Peyer's patch (tissue), 4 donors: Measurements from ENCODE around the gene CNTRL. TPM values are rescaled to one million over a fixed set of nuclear protein-coding genes. Genes with fewer than 3 reads are reported as not detected.

ENCODE experiments used
- DNase-seq, 3 donors: peaks; one replicate each; pipeline ENCODE4 v3.0.0-alpha.2; 2017 to 2019
- H3K27ac ChIP-seq, 4 donors: fragments of 200-600 bp; sonication (generic); one replicate each; pipeline ENCODE4 v1.5.1; 2016 to 2019
- H3K27me3 ChIP-seq, 2 donors: fragments of 200-600 bp; sonication (generic); one replicate each; pipeline ENCODE4 v1.5.1; 2019
- H3K36me3 ChIP-seq, 3 donors: fragments of 200-600 bp; sonication (generic); one replicate each; pipeline ENCODE4 v1.5.1; 2016 to 2019
- H3K4me1 ChIP-seq, 4 donors: fragments of 200-600 bp; sonication (generic); one replicate each; pipeline ENCODE4 v1.5.1; 2016 to 2019
- H3K4me3 ChIP-seq, 4 donors: fragments of 200-600 bp; sonication (generic); 1 replicate in 3 of 4; 2 replicates in 1 of 4; pipeline ENCODE4 v1.5.1; 2016 to 2019; ENCODE audit warnings: mild to moderate bottlenecking in 1 of 4
- H3K9me3 ChIP-seq, 4 donors: fragments of 200-600 bp; sonication (generic); one replicate each; pipeline ENCODE4 v1.5.1; 2016 to 2019; ENCODE audit warnings: mild to moderate bottlenecking in 1 of 4
- CTCF ChIP-seq, 6 experiments: fragments of 450-650 bp in 4 of 6; fragments of 200-600 bp in 2 of 6; sonication (generic) in 1 of 6; IDR thresholded peaks; one replicate each; pipeline ENCODE4 v1.5.1; 2017 to 2019; ENCODE audit warnings: antibody characterized with exemption in 6 of 6, mild to moderate bottlenecking in 3 of 6, moderate library complexity in 1 of 6
- POLR2A ChIP-seq, 2 donors: fragments of 450-650 bp; IDR thresholded peaks; one replicate each; pipeline ENCODE4 v1.5.1; 2017; ENCODE audit warnings: antibody characterized with exemption in 2 of 2, mild to moderate bottlenecking in 2 of 2, moderate library complexity in 2 of 2
- total RNA-seq, 4 donors: library from RNA; depleted of rRNA; stranded (reverse); fragments of >200 nt; gene quantifications; one replicate each; pipeline ENCODE4 v1.1.0, GENCODE V29; 2016

Gene CNTRL
- total RNA-seq, 4 donors from 2014 or later: 5.1 to 113 (median 13.7) TPM

- no peak overlapping the region for H3K4me3 ChIP-seq
- TF ChIP-seq CTCF (IDR thresholded peaks at IDR 0.05) (no peak), POLR2A (IDR thresholded peaks at IDR 0.05) (no peak)
- DNase-seq: peak in 1 of 3 donors; percentile 51
- no peak overlapping the region for H3K27ac ChIP-seq
- H3K27me3 ChIP-seq: no peaks in the 10 kb centered on the region
- peaks cover 0 to 5% (median 0%) of the 10 kb centered on the region in 4 donors for H3K4me1 ChIP-seq
- H3K9me3 ChIP-seq: no peaks in the 10 kb centered on the region
- H3K36me3 ChIP-seq: no peaks in the 10 kb centered on the region
Observed at GRCh38 chr9:121053544-121053943, 21.2 kb upstream of the CNTRL start.

GRCh38 chr9:121055642-121056143 is 19.1 kb upstream of the CNTRL start:
- DNase-seq: no peak
- TF ChIP-seq CTCF (IDR thresholded peaks at IDR 0.05): peak in 4 of 6 experiments; percentile 25 to 43 (median 37)
- no peak for TF ChIP-seq POLR2A (IDR thresholded peaks at IDR 0.05)
- no peak overlapping the region for H3K27ac ChIP-seq
- no peak overlapping the region for H3K4me3 ChIP-seq
- H3K27me3 ChIP-seq: no peaks in the 10 kb centered on the region
- no peaks in the 10 kb centered on the region for H3K4me1 ChIP-seq
- H3K36me3 ChIP-seq: no peaks in the 10 kb centered on the region
- no peaks in the 10 kb centered on the region for H3K9me3 ChIP-seq

- Histone ChIP-seq H3K27ac (no peak overlapping the region), H3K36me3 (no peaks in the 10 kb centered on the region), H3K4me1 (no peaks in the 10 kb centered on the region), H3K9me3 (no peaks in the 10 kb centered on the region), H3K4me3 (no peak overlapping the region), H3K27me3 (no peaks in the 10 kb centered on the region)
- no peak for DNase-seq
- TF ChIP-seq POLR2A (IDR thresholded peaks at IDR 0.05) (no peak), CTCF (IDR thresholded peaks at IDR 0.05) (no peak)
Observed at GRCh38 chr9:121057821-121058220, 16.9 kb upstream of the CNTRL start.

- no peak for DNase-seq
- Histone ChIP-seq H3K27ac (no peak overlapping the region), H3K4me3 (no peak overlapping the region), H3K27me3 (no peaks in the 10 kb centered on the region), H3K36me3 (no peaks in the 10 kb centered on the region), H3K4me1 (no peaks in the 10 kb centered on the region), H3K9me3 (no peaks in the 10 kb centered on the region)
- TF ChIP-seq POLR2A (IDR thresholded peaks at IDR 0.05) (no peak), CTCF (IDR thresholded peaks at IDR 0.05) (no peak)
Observed at GRCh38 chr9:121059513-121059912, 15.2 kb upstream of the CNTRL start.

- TF ChIP-seq POLR2A (IDR thresholded peaks at IDR 0.05) (no peak), CTCF (IDR thresholded peaks at IDR 0.05) (peak; percentile 49 to 85 (median 78))
- H3K27ac ChIP-seq: no peak overlapping the region
- no peaks in the 10 kb centered on the region for H3K4me1 ChIP-seq
- H3K9me3 ChIP-seq: no peaks in the 10 kb centered on the region
- DNase-seq: peak in 1 of 3 donors; percentile 58
- H3K4me3 ChIP-seq: no peak overlapping the region
- no peaks in the 10 kb centered on the region for H3K27me3 ChIP-seq
- no peaks in the 10 kb centered on the region for H3K36me3 ChIP-seq
Observed at GRCh38 chr9:121059998-121060636, 14.6 kb upstream of the CNTRL start.
